Fibroblast of the aortic adventitia (primary cell): ENCODE results near the gene LRRC3C. TPM values are rescaled to one million over a fixed set of nuclear protein-coding genes. Genes with fewer than 3 reads are reported as not detected.
A peak's percentile ranks its signal among the peaks of the same experiment; 100 is the strongest.

ENCODE experiments used
- DNase-seq: peaks from one replicate; pipeline ENCODE4 v3.0.0-alpha.2; 2010; ENCODE audit warnings: low read depth
- H3K4me3 ChIP-seq: 2 replicates; pipeline ENCODE4 v1.5.1; 2011; ENCODE audit warnings: low read depth, mild to moderate bottlenecking, control low read depth, low read length, moderate library complexity
- CTCF ChIP-seq: IDR thresholded peaks from 2 replicates; pipeline ENCODE4 v1.5.1; 2011; ENCODE audit warnings: mild to moderate bottlenecking, low read length, control low read depth, inconsistent platforms; ENCODE audit not compliant: insufficient read depth
- total RNA-seq: library from RNA; depleted of rRNA; stranded (reverse); fragments of >200 nt; gene quantifications from 2 replicates; pipeline ENCODE4 v1.2.3, GENCODE V29; 2012; ENCODE audit warnings: low replicate concordance

The LRRC3C gene
- total RNA-seq, 1 donor: not detected

GRCh38 chr17:39903158-39903884, 24.2 kb upstream of the LRRC3C start:
- DNase-seq: peak; percentile 5
- no peak overlapping the region for H3K4me3 ChIP-seq
- TF ChIP-seq CTCF: no peak

- TF ChIP-seq CTCF: no peak
- no peak for DNase-seq
These were observed 22.6 kb upstream of the LRRC3C start for GRCh38 chr17:39904990-39905288.

GRCh38 chr17:39908789-39909352, 18.7 kb upstream of the LRRC3C start:
- no peak for DNase-seq

More at GRCh38 chr17:39904990-39905288, 22.6 kb upstream of the LRRC3C start:
- H3K4me3 ChIP-seq: no peak overlapping the region

GRCh38 chr17:39913989-39914388, 13.5 kb upstream of the LRRC3C start:
- H3K4me3 ChIP-seq: no peak overlapping the region
- DNase-seq: no peak
- no peak for TF ChIP-seq CTCF

More at GRCh38 chr17:39908789-39909352, 18.7 kb upstream of the LRRC3C start:
- no peak for TF ChIP-seq CTCF
- H3K4me3 ChIP-seq: no peak overlapping the region

GRCh38 chr17:39915559-39915958, 12.0 kb upstream of the LRRC3C start:
- no peak for TF ChIP-seq CTCF
- no peak overlapping the region for H3K4me3 ChIP-seq
- DNase-seq: no peak

- peak; percentile 25 for DNase-seq
- no peak for TF ChIP-seq CTCF
- H3K4me3 ChIP-seq: no peak overlapping the region
These were observed 10.6 kb upstream of the LRRC3C start for GRCh38 chr17:39916918-39917317.
